HepG2 (cell line): ENCODE data around the gene MSI2. TPM values are rescaled to one million over a fixed set of nuclear protein-coding genes. Genes with fewer than 3 reads are reported as not detected.
A peak's percentile ranks its signal among the peaks of the same experiment; 100 is the strongest.

Source experiments
- CHD4 ChIP-seq: fragments of 200-600 bp; sonication (generic); IDR thresholded peaks from 2 replicates; pipeline ENCODE4 v1.7.0; 2017; ENCODE audit warnings: mild to moderate bottlenecking, low read length, borderline replicate concordance
- KDM3A ChIP-seq: IDR thresholded peaks from 2 replicates; pipeline ENCODE4 v1.6.1; 2018; ENCODE audit warnings: low read depth, missing compliant biosample characterization
- MLLT10 ChIP-seq: sonication (generic); formaldehyde crosslinking; IDR thresholded peaks from 2 replicates; pipeline ENCODE4 v1.4.0; 2020; ENCODE audit warnings: missing genetic modification reagents
- MTA1 ChIP-seq: sonication (generic); formaldehyde crosslinking; IDR thresholded peaks from 2 replicates; pipeline ENCODE4 v1.4.0; 2020; ENCODE audit warnings: missing genetic modification reagents, mild to moderate bottlenecking, borderline replicate concordance
- NFYC ChIP-seq: IDR thresholded peaks from 2 replicates; pipeline ENCODE4 v1.6.1; 2016; ENCODE audit warnings: missing genetic modification reagents, missing compliant biosample characterization
- RBM39 ChIP-seq: fragments of 200-400 bp; formaldehyde crosslinking; IDR thresholded peaks from one replicate; pipeline ENCODE4 v1.6.1; 2018; ENCODE audit warnings: antibody characterized with exemption, mild to moderate bottlenecking, low read depth, low read length; ENCODE audit not compliant: poor library complexity, severe bottlenecking
- RORA ChIP-seq: sonication (generic); formaldehyde crosslinking; IDR thresholded peaks from 2 replicates; pipeline ENCODE4 v1.5.0; 2020; ENCODE audit warnings: mild to moderate bottlenecking, missing genetic modification reagents, moderate library complexity
- RXRA ChIP-seq: sonication (generic); formaldehyde crosslinking; IDR thresholded peaks from 2 replicates; pipeline ENCODE4 v1.5.1; 2020; ENCODE audit warnings: missing genetic modification reagents
- SMARCE1 ChIP-seq: fragments of 450-650 bp; IDR thresholded peaks from 2 replicates; pipeline ENCODE4 v1.6.1; 2017; ENCODE audit warnings: borderline replicate concordance
- SMYD3 ChIP-seq: sonication (generic); formaldehyde crosslinking; IDR thresholded peaks from 2 replicates; pipeline ENCODE4 v1.8.1; 2023; ENCODE audit warnings: mild to moderate bottlenecking, missing genetic modification reagents
- TGIF2 ChIP-seq: IDR thresholded peaks from 2 replicates; pipeline ENCODE4 v1.6.1; 2016; ENCODE audit warnings: control low read depth, missing compliant biosample characterization
- ZBTB7A ChIP-seq: sonication (generic); formaldehyde crosslinking; IDR thresholded peaks from 2 replicates; pipeline ENCODE4 v1.8.0; 2022; ENCODE audit warnings: mild to moderate bottlenecking, missing genetic modification reagents
- ZFP37 ChIP-seq: sonication (generic); formaldehyde crosslinking; IDR thresholded peaks from 2 replicates; pipeline ENCODE4 v1.4.0; 2020; ENCODE audit warnings: missing genetic modification reagents, borderline replicate concordance
- ZNF160 ChIP-seq: sonication (generic); formaldehyde crosslinking; IDR thresholded peaks from 2 replicates; pipeline ENCODE4 v1.8.0; 2022; ENCODE audit warnings: mild to moderate bottlenecking, inconsistent platforms, missing genetic modification reagents
- ZNF496 ChIP-seq: sonication (generic); formaldehyde crosslinking; IDR thresholded peaks from 2 replicates; pipeline ENCODE4 v1.8.1; 2023; ENCODE audit warnings: mild to moderate bottlenecking, moderate library complexity, missing genetic modification reagents; ENCODE audit not compliant: insufficient replicate concordance
- ZNF562 ChIP-seq: sonication (generic); formaldehyde crosslinking; IDR thresholded peaks from 2 replicates; pipeline ENCODE4 v1.8.0; 2022; ENCODE audit warnings: missing genetic modification reagents, borderline replicate concordance
- ZNF644 ChIP-seq: IDR thresholded peaks from 2 replicates; pipeline ENCODE4 v1.6.1; 2016; ENCODE audit warnings: low read depth
- ZSCAN30 ChIP-seq: sonication (generic); formaldehyde crosslinking; IDR thresholded peaks from 2 replicates; pipeline ENCODE4 v1.5.0; 2020; ENCODE audit warnings: mild to moderate bottlenecking, missing genetic modification reagents
- polyA plus RNA-seq, 8 experiments: library from polyadenylated mRNA; depleted of rRNA in 3 of 8; stranded (reverse) in 7 of 8; unstranded in 1 of 8; fragments of >200 nt; fragmentation: Illumina TruSeq in 4 of 8; extraction: Trizol in 4 of 8; gene quantifications; 2 replicates each; pipeline versions ENCODE4 v1.2.1 to v1.2.3, GENCODE V29; 2011 to 2016; ENCODE audit warnings: low read depth in 4 of 8, missing spikeins in 1 of 8, mixed read lengths in 1 of 8; ENCODE audit not compliant: insufficient read depth in 1 of 8
- total RNA-seq, 5 experiments: library from RNA; depleted of rRNA; stranded (reverse); fragments of >200 nt; fragmentation: Illumina TruSeq; extraction: Trizol; gene quantifications; 2 replicates each; pipeline ENCODE4 v1.2.3, GENCODE V29; 2016; ENCODE audit warnings: low read depth in 1 of 5
- TF ChIP-seq, protein P1 (sequence below): sonication (generic); formaldehyde crosslinking; IDR thresholded peaks from 2 replicates; pipeline ENCODE4 v1.4.0; 2020; ENCODE audit warnings: missing genetic modification reagents
- TF ChIP-seq, protein P2 (sequence below): IDR thresholded peaks from 2 replicates; pipeline ENCODE4 v1.6.1; 2016; ENCODE audit warnings: missing compliant biosample characterization, missing genetic modification reagents, borderline replicate concordance
- TF ChIP-seq, protein P3 (sequence below): sonication (generic); formaldehyde crosslinking; IDR thresholded peaks from 2 replicates; pipeline ENCODE4 v1.5.1; 2020; ENCODE audit warnings: missing genetic modification reagents, mild to moderate bottlenecking, borderline replicate concordance
- TF ChIP-seq, protein P4 (sequence below): sonication (generic); formaldehyde crosslinking; IDR thresholded peaks from 2 replicates; pipeline ENCODE4 v1.5.1; 2020; ENCODE audit warnings: mild to moderate bottlenecking, missing genetic modification reagents, borderline replicate concordance

The MSI2 gene
- total and polyA plus RNA-seq, 2 of the 13 experiments (the other 11 are each of a cell fraction or from before 2014, with no cell fraction given) = 77.5 to 78.4 TPM

DNA sequence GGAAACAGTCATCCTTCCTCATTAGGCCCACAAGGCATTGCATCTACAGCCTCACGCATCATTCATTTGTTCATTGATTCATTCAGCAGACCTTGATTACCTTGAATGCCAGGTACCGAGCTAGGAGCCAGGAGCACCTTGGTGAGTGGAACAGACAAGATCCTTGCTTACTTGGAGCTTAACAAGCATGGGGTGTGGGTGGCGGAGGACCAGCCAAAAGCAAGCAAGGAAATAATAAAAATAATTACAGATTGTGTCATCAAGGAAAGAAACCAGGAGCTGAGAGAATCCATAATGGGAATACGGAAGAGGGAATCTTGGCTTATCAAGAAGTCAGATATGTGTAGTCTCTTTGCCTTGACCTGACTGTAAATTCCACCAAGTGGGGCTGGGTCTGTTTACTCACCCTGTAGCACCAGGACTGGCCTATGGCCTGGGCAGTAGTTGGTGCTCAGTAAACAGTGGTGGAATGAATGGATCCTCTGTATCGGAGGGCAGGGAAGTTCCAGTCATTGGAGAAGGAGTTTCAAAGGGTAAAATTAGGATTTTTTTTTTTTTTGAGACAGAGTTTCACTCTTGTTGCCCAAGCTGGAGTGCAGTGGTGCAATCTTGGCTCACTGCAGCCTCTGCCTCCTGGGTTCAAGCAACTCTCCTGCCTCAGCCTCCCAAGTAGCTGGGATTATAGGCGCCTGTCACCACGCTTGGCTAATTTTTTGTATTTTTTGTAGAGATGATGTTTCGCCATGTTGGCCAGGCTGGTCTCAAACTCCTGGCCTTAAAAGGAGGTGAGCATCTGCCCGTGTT lies 157.7 kb downstream of the MSI2 start (continued):
- TF ChIP-seq RXRA (CRISPR knock-in tag) (peak; percentile 96), ZNF562 (CRISPR knock-in tag) (no peak), KDM3A (peak; percentile 84), SMYD3 (CRISPR knock-in tag) (peak; percentile 88; the same call in 1 of the 2 replicates), MLLT10 (no peak), ZNF644 (peak; percentile 96), RORA (CRISPR knock-in tag) (peak; percentile 70; the same call in 1 of the 2 replicates), ZNF160 (no peak), ZSCAN30 (CRISPR knock-in tag) (no peak), MTA1 (peak; percentile 89), ZFP37 (CRISPR knock-in tag) (peak; percentile 48; the same call in 1 of the 2 replicates), ZNF496 (no peak), NFYC (CRISPR knock-in tag) (peak; percentile 51; the same call in 1 of the 2 replicates), SMARCE1 (no peak), RBM39 (no peak), TGIF2 (CRISPR knock-in tag) (peak; percentile 56), CHD4 (peak; percentile 94; the same call in 1 of the 2 replicates), ZBTB7A (peak; percentile 38; the same call in 1 of the 2 replicates)
- TF ChIP-seq, protein P1, sequence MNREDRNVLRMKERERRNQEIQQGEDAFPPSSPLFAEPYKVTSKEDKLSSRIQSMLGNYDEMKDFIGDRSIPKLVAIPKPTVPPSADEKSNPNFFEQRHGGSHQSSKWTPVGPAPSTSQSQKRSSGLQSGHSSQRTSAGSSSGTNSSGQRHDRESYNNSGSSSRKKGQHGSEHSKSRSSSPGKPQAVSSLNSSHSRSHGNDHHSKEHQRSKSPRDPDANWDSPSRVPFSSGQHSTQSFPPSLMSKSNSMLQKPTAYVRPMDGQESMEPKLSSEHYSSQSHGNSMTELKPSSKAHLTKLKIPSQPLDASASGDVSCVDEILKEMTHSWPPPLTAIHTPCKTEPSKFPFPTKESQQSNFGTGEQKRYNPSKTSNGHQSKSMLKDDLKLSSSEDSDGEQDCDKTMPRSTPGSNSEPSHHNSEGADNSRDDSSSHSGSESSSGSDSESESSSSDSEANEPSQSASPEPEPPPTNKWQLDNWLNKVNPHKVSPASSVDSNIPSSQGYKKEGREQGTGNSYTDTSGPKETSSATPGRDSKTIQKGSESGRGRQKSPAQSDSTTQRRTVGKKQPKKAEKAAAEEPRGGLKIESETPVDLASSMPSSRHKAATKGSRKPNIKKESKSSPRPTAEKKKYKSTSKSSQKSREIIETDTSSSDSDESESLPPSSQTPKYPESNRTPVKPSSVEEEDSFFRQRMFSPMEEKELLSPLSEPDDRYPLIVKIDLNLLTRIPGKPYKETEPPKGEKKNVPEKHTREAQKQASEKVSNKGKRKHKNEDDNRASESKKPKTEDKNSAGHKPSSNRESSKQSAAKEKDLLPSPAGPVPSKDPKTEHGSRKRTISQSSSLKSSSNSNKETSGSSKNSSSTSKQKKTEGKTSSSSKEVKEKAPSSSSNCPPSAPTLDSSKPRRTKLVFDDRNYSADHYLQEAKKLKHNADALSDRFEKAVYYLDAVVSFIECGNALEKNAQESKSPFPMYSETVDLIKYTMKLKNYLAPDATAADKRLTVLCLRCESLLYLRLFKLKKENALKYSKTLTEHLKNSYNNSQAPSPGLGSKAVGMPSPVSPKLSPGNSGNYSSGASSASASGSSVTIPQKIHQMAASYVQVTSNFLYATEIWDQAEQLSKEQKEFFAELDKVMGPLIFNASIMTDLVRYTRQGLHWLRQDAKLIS (CRISPR knock-in tag) = no peak
- TF ChIP-seq, protein P2, sequence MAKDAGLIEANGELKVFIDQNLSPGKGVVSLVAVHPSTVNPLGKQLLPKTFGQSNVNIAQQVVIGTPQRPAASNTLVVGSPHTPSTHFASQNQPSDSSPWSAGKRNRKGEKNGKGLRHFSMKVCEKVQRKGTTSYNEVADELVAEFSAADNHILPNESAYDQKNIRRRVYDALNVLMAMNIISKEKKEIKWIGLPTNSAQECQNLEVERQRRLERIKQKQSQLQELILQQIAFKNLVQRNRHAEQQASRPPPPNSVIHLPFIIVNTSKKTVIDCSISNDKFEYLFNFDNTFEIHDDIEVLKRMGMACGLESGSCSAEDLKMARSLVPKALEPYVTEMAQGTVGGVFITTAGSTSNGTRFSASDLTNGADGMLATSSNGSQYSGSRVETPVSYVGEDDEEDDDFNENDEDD = no peak
- TF ChIP-seq, protein P3, sequence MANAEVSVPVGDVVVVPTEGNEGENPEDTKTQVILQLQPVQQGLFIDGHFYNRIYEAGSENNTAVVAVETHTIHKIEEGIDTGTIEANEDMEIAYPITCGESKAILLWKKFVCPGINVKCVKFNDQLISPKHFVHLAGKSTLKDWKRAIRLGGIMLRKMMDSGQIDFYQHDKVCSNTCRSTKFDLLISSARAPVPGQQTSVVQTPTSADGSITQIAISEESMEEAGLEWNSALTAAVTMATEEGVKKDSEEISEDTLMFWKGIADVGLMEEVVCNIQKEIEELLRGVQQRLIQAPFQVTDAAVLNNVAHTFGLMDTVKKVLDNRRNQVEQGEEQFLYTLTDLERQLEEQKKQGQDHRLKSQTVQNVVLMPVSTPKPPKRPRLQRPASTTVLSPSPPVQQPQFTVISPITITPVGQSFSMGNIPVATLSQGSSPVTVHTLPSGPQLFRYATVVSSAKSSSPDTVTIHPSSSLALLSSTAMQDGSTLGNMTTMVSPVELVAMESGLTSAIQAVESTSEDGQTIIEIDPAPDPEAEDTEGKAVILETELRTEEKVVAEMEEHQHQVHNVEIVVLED (CRISPR knock-in tag) = peak; percentile 43; the same call in 1 of the 2 replicates
- TF ChIP-seq, protein P4, sequence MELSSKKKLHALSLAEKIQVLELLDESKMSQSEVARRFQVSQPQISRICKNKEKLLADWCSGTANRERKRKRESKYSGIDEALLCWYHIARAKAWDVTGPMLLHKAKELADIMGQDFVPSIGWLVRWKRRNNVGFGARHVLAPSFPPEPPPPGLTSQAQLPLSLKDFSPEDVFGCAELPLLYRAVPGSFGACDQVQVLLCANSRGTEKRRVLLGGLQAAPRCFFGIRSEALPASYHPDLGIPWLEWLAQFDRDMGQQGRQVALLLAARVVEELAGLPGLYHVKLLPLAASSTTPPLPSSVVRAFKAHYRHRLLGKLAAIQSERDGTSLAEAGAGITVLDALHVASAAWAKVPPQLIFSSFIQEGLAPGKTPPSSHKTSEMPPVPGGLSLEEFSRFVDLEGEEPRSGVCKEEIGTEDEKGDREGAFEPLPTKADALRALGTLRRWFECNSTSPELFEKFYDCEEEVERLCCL (CRISPR knock-in tag) = no peak
